SHP77 treated with DMSO at 0.1 percent for 48 hours (cell line): ENCODE measurements around the gene XKRX.

ENCODE experiments used
- DNase-seq: peaks from one replicate; lab custom pipeline; 2025; lab: John Stamatoyannopoulos, UW

The XKRX gene

DNA sequence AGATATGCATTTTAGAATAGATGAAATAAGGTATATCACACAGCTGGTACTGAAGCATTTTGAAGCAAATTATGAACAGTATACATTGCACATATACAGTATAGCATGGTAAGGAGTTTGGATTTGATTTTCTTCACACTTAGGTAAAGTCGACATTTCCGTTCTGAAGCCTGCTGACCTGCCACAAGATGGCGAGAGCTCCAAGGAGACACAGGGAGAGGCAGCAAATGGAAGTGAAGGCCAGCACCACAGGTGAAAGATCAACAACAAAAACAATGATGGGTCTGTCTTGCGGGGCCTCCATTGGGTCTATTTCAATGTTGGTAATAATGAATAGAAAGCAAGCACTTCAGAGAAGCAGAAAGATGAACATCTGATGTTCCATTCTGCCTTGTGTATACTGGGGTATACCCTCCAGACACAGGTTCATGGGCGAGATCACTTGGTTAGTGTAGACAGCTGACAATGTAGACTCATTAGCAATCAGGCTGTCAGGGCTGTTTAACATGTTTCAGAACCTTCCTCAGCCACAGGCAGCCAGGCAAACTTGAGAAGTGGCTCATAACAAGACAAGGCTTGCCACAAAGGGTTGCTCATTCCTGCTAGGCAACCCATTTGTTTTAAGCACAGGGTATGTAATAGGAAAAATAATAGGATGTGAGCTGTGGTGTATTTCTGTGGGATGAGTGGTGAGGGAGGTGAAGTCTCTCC, 33.2 kb downstream of the XKRX start:
- DNase-seq: no peak

DNA sequence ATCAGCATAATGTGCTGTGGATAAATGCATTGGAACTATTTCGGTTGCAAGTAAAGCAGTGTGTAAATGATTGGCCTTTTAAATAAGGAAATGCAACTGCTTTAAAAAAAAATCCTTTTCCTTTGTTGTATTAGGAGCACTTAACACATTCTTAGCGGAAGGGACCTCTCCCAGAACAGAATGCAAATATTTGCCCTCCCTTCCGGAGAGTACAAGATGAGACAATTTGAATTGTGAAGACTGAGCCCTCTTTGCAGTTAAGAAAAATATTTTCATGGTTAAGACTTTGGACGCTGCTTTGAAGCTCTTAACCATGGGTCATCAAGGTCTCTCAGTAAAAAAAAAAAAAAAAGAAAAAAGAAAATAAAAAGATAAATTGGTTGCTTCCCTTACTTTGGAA, 45.1 kb downstream of the XKRX start:
- DNase-seq: no peak

DNA sequence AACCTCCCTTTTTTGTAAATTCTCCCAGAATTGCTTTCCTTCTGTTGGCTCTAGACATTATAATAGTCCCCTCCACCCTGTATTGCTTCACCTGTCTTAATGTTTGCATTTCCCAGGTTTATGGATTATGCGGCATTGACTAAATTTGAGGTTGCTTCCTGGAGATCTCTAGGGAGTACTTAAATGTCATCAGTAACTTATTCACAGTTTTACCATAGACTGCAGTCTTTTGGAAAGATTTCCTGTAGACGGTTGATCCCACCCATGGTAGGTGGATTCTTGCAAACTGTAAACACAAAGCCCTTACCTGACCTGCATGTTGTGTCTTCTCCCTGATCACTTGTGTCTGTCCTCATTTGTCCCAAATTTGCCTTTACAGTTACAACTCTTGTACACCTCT, 48.3 kb downstream of the XKRX start:
- DNase-seq: no peak

DNA sequence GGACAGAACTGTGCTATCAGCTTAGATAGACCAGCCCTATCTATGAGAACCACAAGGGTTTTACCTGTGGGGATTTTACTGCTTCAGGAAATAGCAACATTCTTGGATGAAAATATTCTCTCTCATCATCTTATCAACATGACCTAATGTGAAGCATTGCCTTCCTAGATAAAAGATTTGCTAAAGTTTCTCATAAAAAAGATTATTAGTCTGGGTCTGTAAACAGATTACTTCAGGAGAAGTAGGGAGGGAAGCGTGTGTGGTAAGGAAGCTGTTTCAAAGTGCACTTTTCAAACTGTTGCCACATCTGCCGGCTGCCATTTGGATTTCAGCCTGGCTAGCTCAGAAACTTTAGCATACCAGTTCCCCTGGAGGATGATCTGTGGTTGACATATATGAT, 54.4 kb downstream of the XKRX start, which contains the start of gene NOX1:
NOX1 (minus strand) TSS at position 35 of the 400 bp plus-strand sequence. CDS start 220 bp downstream, outside the sequence.
- no peak for DNase-seq

DNA sequence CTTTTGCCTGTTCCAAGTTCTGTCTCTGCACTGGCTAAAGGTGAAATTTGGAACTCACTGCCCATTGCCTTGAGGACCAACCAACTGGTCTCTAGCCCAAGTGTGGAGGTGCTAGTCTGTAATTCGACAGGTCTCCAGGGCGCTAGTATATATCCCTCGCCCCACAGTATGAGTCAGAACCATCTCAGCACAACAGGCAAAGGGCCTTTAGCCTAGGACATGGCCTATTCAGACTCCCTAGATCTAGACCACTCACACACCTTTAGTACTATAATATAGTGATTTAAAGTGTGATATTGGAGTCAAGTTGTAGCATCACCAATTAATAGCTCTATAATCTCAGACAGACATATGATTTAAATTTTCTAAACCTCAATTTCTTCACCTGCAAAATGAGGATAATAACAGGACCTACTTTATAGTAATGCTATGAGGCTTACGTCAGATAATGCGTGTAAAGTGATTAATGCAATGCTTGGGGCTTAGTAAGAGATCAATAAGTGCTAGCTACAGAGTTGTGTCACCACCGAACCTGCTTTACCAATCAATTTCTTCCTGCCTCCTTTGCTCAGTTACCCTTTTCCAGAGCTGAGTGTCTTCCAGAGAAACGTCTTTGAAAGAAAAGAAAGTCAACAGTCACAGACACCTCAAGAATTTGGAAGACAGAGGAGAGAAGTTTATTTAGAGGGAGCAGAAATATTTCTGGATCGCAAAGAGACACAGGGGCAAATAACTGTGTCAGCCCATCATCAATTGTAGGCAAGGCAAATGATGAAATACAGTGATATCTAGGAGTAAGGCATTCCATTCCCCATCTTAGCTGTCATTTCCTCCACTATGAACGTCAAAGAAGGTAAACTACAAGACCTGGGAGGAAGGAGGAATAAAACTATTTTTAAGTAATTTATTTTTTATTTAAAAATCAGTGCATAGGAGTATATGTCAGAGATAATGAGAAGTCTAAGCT, 56.8 kb downstream of the XKRX start:
- DNase-seq: no peak

DNA sequence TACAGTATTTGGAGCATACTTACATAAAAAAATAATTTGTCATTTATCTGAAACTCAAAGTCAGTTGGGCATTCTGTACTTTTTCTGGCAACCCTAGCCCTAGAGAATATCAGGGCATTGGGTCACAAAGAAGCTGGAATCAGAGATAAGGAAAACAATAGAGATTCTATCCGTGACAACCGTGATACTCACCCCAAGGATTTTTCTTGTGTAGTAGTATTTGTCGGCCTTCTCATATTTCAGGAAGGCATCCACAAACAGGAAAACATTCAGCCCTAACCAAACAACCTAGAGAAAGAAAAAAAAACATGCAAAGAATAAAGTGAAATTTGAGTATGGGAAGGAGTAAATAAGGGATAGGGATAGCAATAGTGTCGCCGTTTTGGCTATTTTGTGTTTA, 58.2 kb downstream of the XKRX start:
- no peak for DNase-seq

DNA sequence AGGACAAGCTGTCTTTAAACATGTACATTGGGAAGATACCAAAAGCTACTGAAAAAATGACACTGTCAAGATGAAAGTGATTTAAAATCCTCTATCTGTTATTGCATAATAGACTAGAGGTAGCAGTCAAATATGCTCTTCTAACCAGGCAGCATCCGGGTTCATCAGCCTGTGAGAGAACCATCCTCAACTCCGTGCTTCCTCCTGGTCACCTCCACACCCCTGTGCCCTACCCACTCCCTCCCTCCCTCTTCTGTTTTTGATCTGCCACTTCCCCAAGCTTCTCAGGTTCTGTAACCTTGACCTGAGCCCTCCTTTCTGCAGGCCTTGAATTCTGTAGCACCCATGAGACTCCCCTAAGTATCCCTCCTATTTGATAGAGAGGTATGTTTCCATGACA, 60.4 kb downstream of the XKRX start:
- no peak for DNase-seq

DNA sequence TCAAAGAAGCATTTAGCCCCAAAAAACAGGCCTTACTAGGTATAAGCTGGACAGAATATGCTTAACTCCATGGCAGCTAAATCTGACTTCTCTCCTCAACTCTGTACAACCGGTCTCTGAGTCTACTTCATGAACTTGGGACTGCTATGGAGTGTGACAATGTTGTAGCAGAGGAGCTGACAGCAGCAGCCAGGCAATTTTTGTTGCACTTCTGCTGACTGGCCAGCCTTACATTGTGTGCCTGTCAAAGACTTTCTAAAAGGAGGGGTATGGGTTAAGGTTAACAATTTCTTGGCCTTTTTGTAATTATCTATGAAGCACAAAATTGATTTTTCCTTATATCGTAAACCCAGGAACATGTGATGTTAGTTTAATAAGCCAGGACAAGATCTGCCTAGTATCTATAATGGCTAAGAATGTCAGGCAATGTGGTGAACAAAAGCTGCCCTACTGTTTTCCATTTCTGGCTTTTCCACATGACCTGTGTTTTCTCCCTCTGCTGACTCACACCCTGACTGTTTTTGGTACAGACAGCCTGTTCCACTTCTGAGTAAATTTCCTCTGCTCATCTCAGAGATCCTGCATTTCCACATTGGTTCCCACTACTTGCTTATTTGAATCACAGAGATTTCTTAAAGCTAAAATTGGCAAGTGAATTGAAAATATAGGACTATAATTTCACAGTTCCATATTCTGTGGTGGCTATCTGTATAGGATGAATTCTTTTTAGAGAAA, 63.9 kb downstream of the XKRX start:
- no peak for DNase-seq
